ENCODE measurements around the gene AMOTL1.
"Not testable (repeated sequence)": the region's sequence is repeated elsewhere in the genome, so short reads cannot be mapped to it uniquely, and the experiment has no call there.

The AMOTL1 gene

DNA sequence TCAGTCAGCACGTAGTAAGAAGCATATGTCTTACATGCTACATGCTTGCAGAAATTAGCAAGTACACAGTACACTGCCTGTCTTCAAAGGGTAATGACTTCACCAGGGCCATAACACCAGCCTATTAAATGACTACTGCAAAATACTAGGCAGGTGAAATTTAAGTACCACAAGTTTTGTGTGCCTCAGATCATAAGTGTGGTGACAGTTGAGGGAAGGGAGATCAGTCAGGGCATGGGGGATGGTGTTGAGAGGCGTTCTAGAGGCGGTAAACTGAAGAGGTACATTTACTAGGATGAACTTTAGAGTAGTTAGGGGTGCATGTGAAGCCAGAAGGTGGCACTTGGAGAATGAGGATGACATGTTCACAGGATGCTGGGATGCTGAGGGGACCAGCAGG lies 22.0 kb downstream of the AMOTL1 start:
- Histone ChIP-seq H3K9me2 (replicated peaks; ENCODE audit: control insufficient read depth, low read length) (no peaks in the 10 kb centered on the region), H3K36me3 (ENCODE audit: control insufficient read depth, low read length) (no peaks in the 10 kb centered on the region), H3K27me3 (ENCODE audit: control insufficient read depth, low read length) (0 out of 2 replicates have a peak, but pooled peaks cover 5% of the 10 kb centered on the region), H3K4me1 (ENCODE audit: control insufficient read depth, low read length) (no peaks in the 10 kb centered on the region), H3K27ac (ENCODE audit: low read depth, low read length) (no peak overlapping the region), H3K4me3 (ENCODE audit: low read length) (no peak overlapping the region), H3K9me3 (ENCODE audit: control insufficient read depth, insufficient read depth, low read length) (no peaks in the 10 kb centered on the region), H3K79me2 (ENCODE audit: control insufficient read depth, low read length) (no peaks in the 10 kb centered on the region), H4K20me1 (ENCODE audit: control insufficient read depth, insufficient read depth, low read depth, low read length) (no peaks in the 10 kb centered on the region), H3K4me2 (ENCODE audit: low read length) (no peak overlapping the region), H3F3A (ENCODE audit: control insufficient read depth, insufficient read depth) (no peaks in the 10 kb centered on the region)
- TF ChIP-seq, protein P1, sequence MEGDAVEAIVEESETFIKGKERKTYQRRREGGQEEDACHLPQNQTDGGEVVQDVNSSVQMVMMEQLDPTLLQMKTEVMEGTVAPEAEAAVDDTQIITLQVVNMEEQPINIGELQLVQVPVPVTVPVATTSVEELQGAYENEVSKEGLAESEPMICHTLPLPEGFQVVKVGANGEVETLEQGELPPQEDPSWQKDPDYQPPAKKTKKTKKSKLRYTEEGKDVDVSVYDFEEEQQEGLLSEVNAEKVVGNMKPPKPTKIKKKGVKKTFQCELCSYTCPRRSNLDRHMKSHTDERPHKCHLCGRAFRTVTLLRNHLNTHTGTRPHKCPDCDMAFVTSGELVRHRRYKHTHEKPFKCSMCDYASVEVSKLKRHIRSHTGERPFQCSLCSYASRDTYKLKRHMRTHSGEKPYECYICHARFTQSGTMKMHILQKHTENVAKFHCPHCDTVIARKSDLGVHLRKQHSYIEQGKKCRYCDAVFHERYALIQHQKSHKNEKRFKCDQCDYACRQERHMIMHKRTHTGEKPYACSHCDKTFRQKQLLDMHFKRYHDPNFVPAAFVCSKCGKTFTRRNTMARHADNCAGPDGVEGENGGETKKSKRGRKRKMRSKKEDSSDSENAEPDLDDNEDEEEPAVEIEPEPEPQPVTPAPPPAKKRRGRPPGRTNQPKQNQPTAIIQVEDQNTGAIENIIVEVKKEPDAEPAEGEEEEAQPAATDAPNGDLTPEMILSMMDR (IDR thresholded peaks at IDR 0.05; ENCODE audit: low read depth, low read length, poor library complexity, severe bottlenecking), result no peak
- TF ChIP-seq EZH2phosphoT487 (IDR thresholded peaks at IDR 0.05; ENCODE audit: borderline replicate concordance, low read length), result no peak

DNA sequence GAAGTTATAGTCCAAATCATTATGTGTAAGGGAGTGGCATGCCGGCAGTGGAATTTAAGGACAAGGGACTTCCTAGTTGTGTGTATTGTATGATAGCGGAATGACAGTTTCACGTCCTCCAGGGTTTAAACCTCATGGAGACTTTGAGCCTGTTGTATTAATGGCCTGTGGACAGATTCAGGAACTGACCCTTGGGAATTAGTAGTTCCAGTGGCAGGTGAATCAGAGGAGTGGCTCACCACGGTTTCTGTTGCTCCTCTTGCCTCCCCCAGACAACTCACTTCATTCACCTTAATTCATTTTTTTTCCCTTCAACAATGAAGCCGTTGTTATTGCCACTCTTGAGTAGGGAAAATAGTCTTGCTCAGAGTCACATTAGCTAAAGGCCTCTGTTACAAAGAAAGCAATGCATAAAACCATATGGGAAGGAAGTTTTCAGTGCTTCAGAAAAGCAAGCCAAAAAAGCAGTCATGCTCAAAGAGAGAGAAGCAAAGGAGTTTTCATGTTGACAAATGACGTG lies 22.6 kb downstream of the AMOTL1 start:
- Histone ChIP-seq H3K9me3 (ENCODE audit: control insufficient read depth, insufficient read depth, low read length) (no peaks in the 10 kb centered on the region), H3K4me2 (ENCODE audit: low read length) (no peak overlapping the region), H3F3A (ENCODE audit: control insufficient read depth, insufficient read depth) (no peaks in the 10 kb centered on the region), H3K9me2 (replicated peaks; ENCODE audit: control insufficient read depth, low read length) (no peaks in the 10 kb centered on the region), H3K36me3 (ENCODE audit: control insufficient read depth, low read length) (no peaks in the 10 kb centered on the region), H3K27me3 (ENCODE audit: control insufficient read depth, low read length) (0 out of 2 replicates have a peak, but pooled peaks cover 5% of the 10 kb centered on the region), H4K20me1 (ENCODE audit: control insufficient read depth, insufficient read depth, low read depth, low read length) (no peaks in the 10 kb centered on the region), H3K4me3 (ENCODE audit: low read length) (no peak overlapping the region), H3K79me2 (ENCODE audit: control insufficient read depth, low read length) (no peaks in the 10 kb centered on the region), H3K4me1 (ENCODE audit: control insufficient read depth, low read length) (no peaks in the 10 kb centered on the region), H3K27ac (ENCODE audit: low read depth, low read length) (no peak overlapping the region)
- TF ChIP-seq EZH2phosphoT487 (IDR thresholded peaks at IDR 0.05; ENCODE audit: borderline replicate concordance, low read length), result no peak

DNA sequence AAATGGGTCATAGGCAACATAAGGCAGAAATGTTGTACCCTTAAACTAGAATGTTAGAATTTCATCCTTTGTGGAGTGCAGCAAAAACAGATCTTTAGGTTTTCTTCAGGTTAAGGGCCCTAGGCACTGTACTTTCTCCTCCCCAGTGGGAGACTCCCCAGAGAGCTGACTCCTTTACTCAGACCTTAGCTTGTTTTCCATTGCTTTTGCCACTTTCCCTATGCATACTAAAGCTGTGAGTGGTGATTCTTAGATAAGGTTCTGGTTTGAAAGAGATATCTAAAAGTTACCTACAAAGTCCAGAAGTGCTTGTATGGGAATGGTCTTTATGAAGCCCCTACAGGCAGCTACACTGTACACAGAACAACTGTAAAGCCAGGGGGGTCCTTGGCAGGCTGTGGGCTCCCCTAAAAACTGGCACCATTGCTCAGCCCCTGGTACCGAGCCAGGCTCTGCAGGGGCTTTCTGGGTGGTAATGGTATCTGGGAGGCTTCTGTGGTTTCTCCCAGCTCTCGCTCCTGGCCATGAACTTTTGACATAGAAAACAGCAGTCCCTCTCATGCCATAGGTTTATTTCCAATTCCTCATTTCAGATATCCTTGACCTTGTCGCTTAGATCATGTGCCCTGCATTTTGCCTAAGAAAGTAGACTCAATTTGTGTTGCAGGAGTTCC lies 23.2 kb downstream of the AMOTL1 start:
- Histone ChIP-seq H3K4me1 (ENCODE audit: control insufficient read depth, low read length) (no peaks in the 10 kb centered on the region), H4K20me1 (ENCODE audit: control insufficient read depth, insufficient read depth, low read depth, low read length) (no peaks in the 10 kb centered on the region), H3K27me3 (ENCODE audit: control insufficient read depth, low read length) (peaks cover 5% of the 10 kb centered on the region; the same call in 1 of the 2 replicates), H3K4me3 (ENCODE audit: low read length) (no peak overlapping the region), H3K4me2 (ENCODE audit: low read length) (no peak overlapping the region), H3K79me2 (ENCODE audit: control insufficient read depth, low read length) (no peaks in the 10 kb centered on the region), H3K27ac (ENCODE audit: low read depth, low read length) (no peak overlapping the region), H3F3A (ENCODE audit: control insufficient read depth, insufficient read depth) (no peaks in the 10 kb centered on the region), H3K9me2 (replicated peaks; ENCODE audit: control insufficient read depth, low read length) (no peaks in the 10 kb centered on the region), H3K9me3 (ENCODE audit: control insufficient read depth, insufficient read depth, low read length) (no peaks in the 10 kb centered on the region), H3K36me3 (ENCODE audit: control insufficient read depth, low read length) (no peaks in the 10 kb centered on the region)
- no peak for TF ChIP-seq EZH2phosphoT487 (IDR thresholded peaks at IDR 0.05; ENCODE audit: borderline replicate concordance, low read length)
- TF ChIP-seq, protein P1 (IDR thresholded peaks at IDR 0.05; ENCODE audit: low read depth, low read length, poor library complexity, severe bottlenecking), result no peak

DNA sequence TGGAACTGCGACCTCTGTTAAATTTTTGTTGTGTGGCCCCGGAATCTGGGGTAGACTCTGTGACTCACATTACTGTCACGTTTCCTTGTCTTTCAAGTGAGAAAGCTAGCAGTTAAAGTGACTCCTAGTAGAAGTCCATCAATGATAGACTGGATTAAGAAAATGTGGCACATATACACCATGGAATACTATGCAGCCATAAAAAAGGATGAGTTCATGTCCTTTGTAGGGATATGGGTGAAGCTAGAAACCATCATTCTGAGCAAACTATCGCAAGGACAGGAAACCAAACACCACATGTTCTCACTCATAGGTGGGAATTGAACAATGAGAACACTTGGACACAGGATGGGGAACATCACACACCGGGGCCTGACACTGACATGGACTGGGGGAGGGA lies 23.8 kb downstream of the AMOTL1 start:
- not testable (repeated sequence) for H3K9me2 ChIP-seq (replicated peaks; ENCODE audit: control insufficient read depth, low read length); H3K4me3 ChIP-seq (ENCODE audit: low read length); H3K79me2 ChIP-seq (ENCODE audit: control insufficient read depth, low read length); H3K27me3 ChIP-seq (ENCODE audit: control insufficient read depth, low read length); H3F3A ChIP-seq (ENCODE audit: control insufficient read depth, insufficient read depth); H4K20me1 ChIP-seq (ENCODE audit: control insufficient read depth, insufficient read depth, low read depth, low read length); H3K4me1 ChIP-seq (ENCODE audit: control insufficient read depth, low read length); H3K4me2 ChIP-seq (ENCODE audit: low read length); H3K36me3 ChIP-seq (ENCODE audit: control insufficient read depth, low read length); H3K9me3 ChIP-seq (ENCODE audit: control insufficient read depth, insufficient read depth, low read length); H3K27ac ChIP-seq (ENCODE audit: low read depth, low read length)

Measured in DOHH2 (cell line).